AG09319 (cell line): ENCODE measurements around the gene CBX2.

Experiments
- DNase-seq: peaks from one replicate; pipeline ENCODE4 v3.0.0-alpha.2; 2010; ENCODE audit warnings: low read depth; ENCODE audit errors: extremely low read depth
- CTCF ChIP-seq: IDR thresholded peaks from 2 replicates; pipeline ENCODE4 v1.5.1; 2011; ENCODE audit warnings: low read depth, mild to moderate bottlenecking, inconsistent platforms, low read length, moderate library complexity

Gene CBX2

GRCh38 chr17:79792341-79792871 is 14.5 kb downstream of the CBX2 start:
- no peak for DNase-seq
- TF ChIP-seq CTCF: no peak

- TF ChIP-seq CTCF: no peak
- DNase-seq: peak; percentile 85
Measured at GRCh38 chr17:79792984-79793923, 15.3 kb downstream of the CBX2 start.

GRCh38 chr17:79793924-79794304 is 16.0 kb downstream of the CBX2 start:
- TF ChIP-seq CTCF: no peak
- no peak for DNase-seq

- DNase-seq: no peak
Measured at GRCh38 chr17:79794659-79795511, 16.9 kb downstream of the CBX2 start.

GRCh38 chr17:79795795-79796443 is 18.0 kb downstream of the CBX2 start:
- DNase-seq: no peak
- no peak for TF ChIP-seq CTCF

More at GRCh38 chr17:79794659-79795511, 16.9 kb downstream of the CBX2 start:
- TF ChIP-seq CTCF: no peak

- TF ChIP-seq CTCF: no peak
- DNase-seq: no peak
Measured at GRCh38 chr17:79796444-79796762, 18.5 kb downstream of the CBX2 start.
